Activated CD4-positive, alpha-beta T cell treated with anti-CD3 and anti-CD28 coated beads, Interleukin-2, amount 10 ng/mL, durations not matched to agents 24 days and 14 days (primary cell): ENCODE measurements around the gene SLC28A1. TPM values are rescaled to one million over a fixed set of nuclear protein-coding genes. Genes with fewer than 3 reads are reported as not detected.

Experiments
- DNase-seq: peaks from one replicate; pipeline ENCODE4 v3.0.0; 2022
- H3K27ac Mint-ChIP-seq: one replicate; pipeline ENCODE4 v1.8.0; 2022; ENCODE audit warnings: mild to moderate bottlenecking, mixed read lengths
- H3K27me3 Mint-ChIP-seq: one replicate; pipeline ENCODE4 v1.8.0; 2022; ENCODE audit warnings: mixed read lengths
- H3K36me3 Mint-ChIP-seq: one replicate; pipeline ENCODE4 v1.8.0; 2022; ENCODE audit warnings: low read depth, mild to moderate bottlenecking, mixed read lengths
- H3K4me1 Mint-ChIP-seq: one replicate; pipeline ENCODE4 v1.8.0; 2021; ENCODE audit warnings: mixed read lengths
- H3K4me3 Mint-ChIP-seq: one replicate; pipeline ENCODE4 v1.8.0; 2022; ENCODE audit warnings: mild to moderate bottlenecking, moderate library complexity, mixed read lengths
- H3K9me3 Mint-ChIP-seq: one replicate; pipeline ENCODE4 v1.8.0; 2021; ENCODE audit warnings: mixed read lengths
- intact Hi-C: fragments of 100-400 bp; cut with micrococcal nuclease; formaldehyde crosslinking; loops from one replicate; pipeline ENCODE4 v1.15.1; 2023
- total RNA-seq: library from RNA; stranded (reverse); gene quantifications from 2 replicates; pipeline ENCODE4 v1.2.3, GENCODE V29; 2022

The SLC28A1 gene
- total RNA-seq, 1 donor from 2014 or later, result not detected

GRCh38 chr15:84955089-84955848 lies 70.8 kb downstream of the SLC28A1 start:
- H3K36me3 Mint-ChIP-seq, result no peaks in the 10 kb centered on the region

GRCh38 chr15:84956199-84956598 lies 71.7 kb downstream of the SLC28A1 start:
- DNase-seq, result no peak
- peaks cover 2% of the 10 kb centered on the region for H3K4me1 Mint-ChIP-seq
- H3K36me3 Mint-ChIP-seq, result no peaks in the 10 kb centered on the region
- H3K9me3 Mint-ChIP-seq, result no peaks in the 10 kb centered on the region
- intact Hi-C loops, result no loop called here
- no peak overlapping the region for H3K27ac Mint-ChIP-seq
- no peak overlapping the region for H3K4me3 Mint-ChIP-seq
- peaks cover 31% of the 10 kb centered on the region for H3K27me3 Mint-ChIP-seq

More at GRCh38 chr15:84955089-84955848, 70.8 kb downstream of the SLC28A1 start:
- intact Hi-C loops, result loop anchor here (1.0 kb wide), 1 partner anchor 89 kb away; no protein-coding TSS in a partner anchor
- H3K4me3 Mint-ChIP-seq, result no peak overlapping the region
- no peaks in the 10 kb centered on the region for H3K9me3 Mint-ChIP-seq
- H3K4me1 Mint-ChIP-seq, result peaks cover 2% of the 10 kb centered on the region
- peaks cover 31% of the 10 kb centered on the region for H3K27me3 Mint-ChIP-seq
- H3K27ac Mint-ChIP-seq, result no peak overlapping the region
- peak; percentile 72 for DNase-seq

- H3K27ac Mint-ChIP-seq, result no peak overlapping the region
- peaks cover 2% of the 10 kb centered on the region for H3K4me1 Mint-ChIP-seq
- H3K4me3 Mint-ChIP-seq, result no peak overlapping the region
- H3K27me3 Mint-ChIP-seq, result peaks cover 27% of the 10 kb centered on the region
- H3K36me3 Mint-ChIP-seq, result no peaks in the 10 kb centered on the region
- no peak for DNase-seq
- peaks cover 3% of the 10 kb centered on the region for H3K9me3 Mint-ChIP-seq
- intact Hi-C loops, result no loop called here
Measured at GRCh38 chr15:84960391-84961113, 76.1 kb downstream of the SLC28A1 start.

GRCh38 chr15:84961114-84961452 lies 76.6 kb downstream of the SLC28A1 start:
- H3K36me3 Mint-ChIP-seq, result no peaks in the 10 kb centered on the region
- H3K9me3 Mint-ChIP-seq, result peaks cover 3% of the 10 kb centered on the region
- intact Hi-C loops, result no loop called here
- H3K27ac Mint-ChIP-seq, result no peak overlapping the region
- DNase-seq, result no peak
- H3K4me1 Mint-ChIP-seq, result peaks cover 2% of the 10 kb centered on the region
- H3K4me3 Mint-ChIP-seq, result no peak overlapping the region
- H3K27me3 Mint-ChIP-seq, result peaks cover 23% of the 10 kb centered on the region

GRCh38 chr15:84961707-84962106 lies 77.2 kb downstream of the SLC28A1 start:
- Mint-ChIP-seq H3K4me3 (no peak overlapping the region), H3K36me3 (no peaks in the 10 kb centered on the region), H3K4me1 (peaks cover 2% of the 10 kb centered on the region), H3K27me3 (peaks cover 20% of the 10 kb centered on the region), H3K9me3 (peaks cover 3% of the 10 kb centered on the region), H3K27ac (no peak overlapping the region)
- intact Hi-C loops, result no loop called here
- no peak for DNase-seq

GRCh38 chr15:84962955-84963354 lies 78.5 kb downstream of the SLC28A1 start:
- Mint-ChIP-seq H3K36me3 (no peaks in the 10 kb centered on the region), H3K27me3 (peaks cover 13% of the 10 kb centered on the region), H3K9me3 (peaks cover 10% of the 10 kb centered on the region), H3K27ac (no peak overlapping the region), H3K4me3 (no peak overlapping the region), H3K4me1 (peaks cover 2% of the 10 kb centered on the region)
- DNase-seq, result no peak
- intact Hi-C loops, result no loop called here

GRCh38 chr15:84967380-84967779 lies 82.9 kb downstream of the SLC28A1 start:
- Mint-ChIP-seq H3K36me3 (no peaks in the 10 kb centered on the region), H3K9me3 (peaks cover 10% of the 10 kb centered on the region), H3K27me3 (peaks cover 17% of the 10 kb centered on the region), H3K4me1 (no peaks in the 10 kb centered on the region), H3K27ac (no peak overlapping the region), H3K4me3 (no peak overlapping the region)
- intact Hi-C loops, result no loop called here
- DNase-seq, result no peak

- no peaks in the 10 kb centered on the region for H3K36me3 Mint-ChIP-seq
- no peak for DNase-seq
- H3K9me3 Mint-ChIP-seq, result peaks cover 10% of the 10 kb centered on the region
- peaks cover 17% of the 10 kb centered on the region for H3K27me3 Mint-ChIP-seq
- intact Hi-C loops, result no loop called here
- no peak overlapping the region for H3K4me3 Mint-ChIP-seq
- no peak overlapping the region for H3K27ac Mint-ChIP-seq
- no peaks in the 10 kb centered on the region for H3K4me1 Mint-ChIP-seq
Measured at GRCh38 chr15:84968301-84968700, 83.8 kb downstream of the SLC28A1 start.

GRCh38 chr15:84969257-84969656 lies 84.8 kb downstream of the SLC28A1 start:
- no peak overlapping the region for H3K4me3 Mint-ChIP-seq
- peaks cover 14% of the 10 kb centered on the region for H3K27me3 Mint-ChIP-seq
- H3K9me3 Mint-ChIP-seq, result peaks cover 10% of the 10 kb centered on the region
- no peak overlapping the region for H3K27ac Mint-ChIP-seq
- no peaks in the 10 kb centered on the region for H3K36me3 Mint-ChIP-seq
- DNase-seq, result no peak
- intact Hi-C loops, result no loop called here
- no peaks in the 10 kb centered on the region for H3K4me1 Mint-ChIP-seq

GRCh38 chr15:84970843-84971242 lies 86.4 kb downstream of the SLC28A1 start:
- H3K27me3 Mint-ChIP-seq, result peaks cover 10% of the 10 kb centered on the region
- no peak overlapping the region for H3K4me3 Mint-ChIP-seq
- H3K27ac Mint-ChIP-seq, result no peak overlapping the region
- intact Hi-C loops, result no loop called here
- no peak for DNase-seq
- no peaks in the 10 kb centered on the region for H3K36me3 Mint-ChIP-seq
- H3K9me3 Mint-ChIP-seq, result peaks cover 7% of the 10 kb centered on the region
- H3K4me1 Mint-ChIP-seq, result no peaks in the 10 kb centered on the region

GRCh38 chr15:84973492-84974460 lies 89.3 kb downstream of the SLC28A1 start:
- Mint-ChIP-seq H3K27me3 (peaks cover 13% of the 10 kb centered on the region), H3K4me1 (peaks cover 2% of the 10 kb centered on the region), H3K36me3 (no peaks in the 10 kb centered on the region), H3K4me3 (no peak overlapping the region), H3K9me3 (no peaks in the 10 kb centered on the region), H3K27ac (no peak overlapping the region)
- intact Hi-C loops, result no loop called here
- DNase-seq, result no peak

GRCh38 chr15:84975871-84976351 lies 91.4 kb downstream of the SLC28A1 start:
- H3K27ac Mint-ChIP-seq, result no peak overlapping the region
- H3K27me3 Mint-ChIP-seq, result peaks cover 11% of the 10 kb centered on the region
- peaks cover 12% of the 10 kb centered on the region for H3K4me1 Mint-ChIP-seq
- H3K9me3 Mint-ChIP-seq, result no peaks in the 10 kb centered on the region
- no peaks in the 10 kb centered on the region for H3K36me3 Mint-ChIP-seq
- DNase-seq, result no peak
- no peak overlapping the region for H3K4me3 Mint-ChIP-seq
- intact Hi-C loops, result loop anchor here (5.0 kb wide), 1 partner anchor 49 kb away; no protein-coding TSS in a partner anchor

- DNase-seq, result no peak
- intact Hi-C loops, result loop anchor here (5.0 kb wide), 1 partner anchor 50 kb away; no protein-coding TSS in a partner anchor
- no peak overlapping the region for H3K4me3 Mint-ChIP-seq
- no peaks in the 10 kb centered on the region for H3K36me3 Mint-ChIP-seq
- H3K9me3 Mint-ChIP-seq, result no peaks in the 10 kb centered on the region
- peaks cover 7% of the 10 kb centered on the region for H3K27me3 Mint-ChIP-seq
- no peak overlapping the region for H3K27ac Mint-ChIP-seq
- H3K4me1 Mint-ChIP-seq, result peaks cover 12% of the 10 kb centered on the region
Measured at GRCh38 chr15:84976746-84977345, 92.4 kb downstream of the SLC28A1 start.
